Activated T-helper 1 cell treated with Interleukin-2 at 50 U/mL for 16 hours (primary cell): ENCODE measurements around the gene SLC4A4.

Experiments
- DNase-seq: peaks from one replicate; pipeline ENCODE4 v3.0.0-alpha.2; 2020; ENCODE audit warnings: low read depth

Gene SLC4A4

GRCh38 chr4:71338846-71339593, at the start of gene SLC4A4:
Gene SLC4A4 (plus strand): TSS chr4:71339020.
- no peak for DNase-seq

GRCh38 chr4:71290074-71290473, 48.7 kb upstream of the SLC4A4 start:
- DNase-seq = no peak

- DNase-seq = no peak
These were observed 48.3 kb upstream of the SLC4A4 start for GRCh38 chr4:71290476-71290875.

GRCh38 chr4:71292228-71292627, 46.6 kb upstream of the SLC4A4 start:
- DNase-seq = no peak

GRCh38 chr4:71293705-71294104, 45.1 kb upstream of the SLC4A4 start:
- DNase-seq = no peak

GRCh38 chr4:71294301-71294700, 44.5 kb upstream of the SLC4A4 start:
- DNase-seq = no peak

GRCh38 chr4:71296945-71297344, 41.9 kb upstream of the SLC4A4 start:
- DNase-seq = no peak

- DNase-seq = no peak
These were observed 38.5 kb upstream of the SLC4A4 start for GRCh38 chr4:71300362-71300761.

GRCh38 chr4:71300964-71301363, 37.9 kb upstream of the SLC4A4 start:
- DNase-seq = no peak

- no peak for DNase-seq
These were observed 35.5 kb upstream of the SLC4A4 start for GRCh38 chr4:71303287-71303686.

GRCh38 chr4:71303850-71304249, 35.0 kb upstream of the SLC4A4 start:
- DNase-seq = no peak

- DNase-seq = no peak
These were observed 34.5 kb upstream of the SLC4A4 start for GRCh38 chr4:71304289-71304850.

GRCh38 chr4:71307729-71308128, 31.1 kb upstream of the SLC4A4 start:
- DNase-seq = no peak

GRCh38 chr4:71322425-71322824, 16.4 kb upstream of the SLC4A4 start:
- no peak for DNase-seq

GRCh38 chr4:71333368-71333767, 5.5 kb upstream of the SLC4A4 start:
- no peak for DNase-seq

- no peak for DNase-seq
These were observed 4.9 kb upstream of the SLC4A4 start for GRCh38 chr4:71333960-71334359.

GRCh38 chr4:71334465-71334882, 4.3 kb upstream of the SLC4A4 start:
- DNase-seq = no peak

- no peak for DNase-seq
These were observed 5.0 kb downstream of the SLC4A4 start for GRCh38 chr4:71343670-71344466.

- no peak for DNase-seq
These were observed 7.9 kb downstream of the SLC4A4 start for GRCh38 chr4:71346710-71347109.

- DNase-seq = no peak
These were observed 9.8 kb downstream of the SLC4A4 start for GRCh38 chr4:71348586-71348985.

GRCh38 chr4:71355045-71355444, 16.2 kb downstream of the SLC4A4 start:
- DNase-seq = no peak

- no peak for DNase-seq
These were observed 17.2 kb downstream of the SLC4A4 start for GRCh38 chr4:71355971-71356370.
